Esophagus muscularis mucosa (tissue), 4 donors: Measurements from ENCODE around the gene ANKRD22. TPM values are rescaled to one million over a fixed set of nuclear protein-coding genes. Genes with fewer than 3 reads are reported as not detected.

Experiments
- DNase-seq: peaks from one replicate; pipeline ENCODE4 v3.0.0-alpha.2; 2017; ENCODE audit errors: extremely low spot score
- H3K27ac ChIP-seq, 4 donors: fragments of 200-600 bp; sonication (generic); replicated peaks in 1 of 4; 1 replicate in 3 of 4; 2 replicates in 1 of 4; pipeline ENCODE4 v1.5.1; 2016 to 2019; ENCODE audit warnings: mild to moderate bottlenecking in 1 of 4
- H3K27me3 ChIP-seq, 4 donors: fragments of 200-600 bp; sonication (generic); one replicate each; pipeline versions ENCODE4 v1.5.1 to v1.6.0; 2016 to 2019
- H3K36me3 ChIP-seq, 4 donors: fragments of 200-600 bp; sonication (generic); one replicate each; pipeline ENCODE4 v1.5.1; 2016 to 2019
- H3K4me1 ChIP-seq, 4 donors: fragments of 200-600 bp; sonication (generic); one replicate each; pipeline ENCODE4 v1.5.1; 2016 to 2019
- H3K4me3 ChIP-seq, 4 donors: fragments of 200-600 bp; sonication (generic); 1 replicate in 2 of 4; 2 replicates in 2 of 4; pipeline ENCODE4 v1.5.1; 2016 to 2019; ENCODE audit warnings: mild to moderate bottlenecking in 4 of 4, moderate library complexity in 1 of 4
- H3K9me3 ChIP-seq, 4 donors: fragments of 200-600 bp; sonication (generic); 1 replicate in 3 of 4; 2 replicates in 1 of 4; pipeline ENCODE4 v1.5.1; 2016 to 2019
- EP300 ChIP-seq: sonication (generic); formaldehyde crosslinking; IDR thresholded peaks from one replicate; pipeline ENCODE4 v1.6.1; 2017; ENCODE audit warnings: antibody characterized with exemption
- POLR2A ChIP-seq: fragments of 450-650 bp; IDR thresholded peaks from one replicate; pipeline ENCODE4 v1.6.1; 2017; ENCODE audit warnings: antibody characterized with exemption, moderate library complexity, mild to moderate bottlenecking, low read depth
- POLR2AphosphoS5 ChIP-seq, 2 donors: sonication (generic); formaldehyde crosslinking; IDR thresholded peaks; one replicate each; pipeline ENCODE4 v1.6.1; 2017; ENCODE audit warnings: antibody characterized with exemption in 2 of 2
- WGBS: methylation state at CpG from one replicate; pipeline ENCODE4 v1.1.5; 2018; 5-methylcytosine and 5-hydroxymethylcytosine counted together
- intact Hi-C: fragments of 100-400 bp; cut with DNase I; formaldehyde crosslinking; loops from one replicate; pipeline ENCODE4 v1.15.1; 2023
- total RNA-seq, 4 donors: library from RNA; depleted of rRNA; stranded (reverse); fragments of >200 nt; gene quantifications; one replicate each; pipeline versions ENCODE4 v1.1.0 to v1.2.1, GENCODE V29; 2016
- TF ChIP-seq, protein P1 (sequence below), 3 experiments: fragments of 200-600 bp in 2 of 3; fragments of 450-650 bp in 1 of 3; sonication (generic) in 2 of 3; IDR thresholded peaks; one replicate each; pipeline ENCODE4 v1.5.1; 2017 to 2019; ENCODE audit warnings: antibody characterized with exemption in 3 of 3, mild to moderate bottlenecking in 2 of 3, moderate library complexity in 1 of 3

The ANKRD22 gene
- total RNA-seq, 4 donors from 2014 or later = not detected

DNA sequence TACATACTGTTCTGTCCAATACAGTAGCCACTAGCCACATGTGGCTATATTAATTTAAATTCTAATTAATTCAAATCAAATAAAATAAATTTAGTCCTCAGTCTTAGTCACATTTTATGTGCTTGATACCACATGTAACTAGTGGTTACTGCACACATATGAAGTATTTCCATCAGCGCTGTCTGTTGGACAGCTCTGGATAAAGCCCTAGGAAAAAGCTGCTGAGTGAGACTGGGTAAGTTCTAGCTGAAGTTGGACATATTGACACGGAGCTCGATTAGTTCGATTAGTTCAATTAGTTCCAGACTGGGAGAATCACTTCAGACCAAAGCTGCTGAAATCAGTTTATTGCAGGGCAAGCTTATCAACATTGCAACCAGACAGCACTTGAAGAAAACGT, 64.2 kb downstream of the ANKRD22 start:
- no peak for DNase-seq
- no peaks in the 10 kb centered on the region for H3K36me3 ChIP-seq
- WGBS = 71% methylated on average over 5 of the region's 5 CpGs

GRCh38 chr10:88786032-88786770, 65.4 kb downstream of the ANKRD22 start:
- no peaks in the 10 kb centered on the region for H3K27me3 ChIP-seq
- no peaks in the 10 kb centered on the region for H3K4me1 ChIP-seq
- no peak overlapping the region for H3K4me3 ChIP-seq
- H3K27ac ChIP-seq = no peak overlapping the region
- no peak for DNase-seq
- intact Hi-C loops = no loop called here
- 88% methylated on average over 10 of the region's 10 CpGs for WGBS
- TF ChIP-seq EP300 = no peak
- TF ChIP-seq POLR2AphosphoS5 (IDR thresholded peaks at IDR 0.05) = no peak
- TF ChIP-seq, protein P1, sequence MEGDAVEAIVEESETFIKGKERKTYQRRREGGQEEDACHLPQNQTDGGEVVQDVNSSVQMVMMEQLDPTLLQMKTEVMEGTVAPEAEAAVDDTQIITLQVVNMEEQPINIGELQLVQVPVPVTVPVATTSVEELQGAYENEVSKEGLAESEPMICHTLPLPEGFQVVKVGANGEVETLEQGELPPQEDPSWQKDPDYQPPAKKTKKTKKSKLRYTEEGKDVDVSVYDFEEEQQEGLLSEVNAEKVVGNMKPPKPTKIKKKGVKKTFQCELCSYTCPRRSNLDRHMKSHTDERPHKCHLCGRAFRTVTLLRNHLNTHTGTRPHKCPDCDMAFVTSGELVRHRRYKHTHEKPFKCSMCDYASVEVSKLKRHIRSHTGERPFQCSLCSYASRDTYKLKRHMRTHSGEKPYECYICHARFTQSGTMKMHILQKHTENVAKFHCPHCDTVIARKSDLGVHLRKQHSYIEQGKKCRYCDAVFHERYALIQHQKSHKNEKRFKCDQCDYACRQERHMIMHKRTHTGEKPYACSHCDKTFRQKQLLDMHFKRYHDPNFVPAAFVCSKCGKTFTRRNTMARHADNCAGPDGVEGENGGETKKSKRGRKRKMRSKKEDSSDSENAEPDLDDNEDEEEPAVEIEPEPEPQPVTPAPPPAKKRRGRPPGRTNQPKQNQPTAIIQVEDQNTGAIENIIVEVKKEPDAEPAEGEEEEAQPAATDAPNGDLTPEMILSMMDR (IDR thresholded peaks at IDR 0.05) = no peak
- no peak for TF ChIP-seq POLR2A
- no peaks in the 10 kb centered on the region for H3K9me3 ChIP-seq
- H3K36me3 ChIP-seq = no peaks in the 10 kb centered on the region

More for the DNA sequence above, 64.2 kb downstream of the ANKRD22 start:
- Histone ChIP-seq H3K9me3 (no peaks in the 10 kb centered on the region), H3K4me1 (no peaks in the 10 kb centered on the region), H3K4me3 (no peak overlapping the region), H3K27me3 (no peaks in the 10 kb centered on the region), H3K27ac (no peak overlapping the region)
- intact Hi-C loops = no loop called here
- TF ChIP-seq POLR2AphosphoS5 (IDR thresholded peaks at IDR 0.05) (no peak), POLR2A (no peak), EP300 (no peak)
- TF ChIP-seq, protein P1 (IDR thresholded peaks at IDR 0.05) = no peak

GRCh38 chr10:88783724-88784123, 67.9 kb downstream of the ANKRD22 start:
- Histone ChIP-seq H3K36me3 (no peaks in the 10 kb centered on the region), H3K27me3 (no peaks in the 10 kb centered on the region), H3K27ac (no peak overlapping the region), H3K4me3 (no peak overlapping the region), H3K9me3 (no peaks in the 10 kb centered on the region), H3K4me1 (no peaks in the 10 kb centered on the region)
- 70% methylated on average over 3 of the region's 3 CpGs for WGBS
- TF ChIP-seq, protein P1 (IDR thresholded peaks at IDR 0.05) = no peak
- DNase-seq = no peak
- intact Hi-C loops = no loop called here

GRCh38 chr10:88782222-88782621, 69.4 kb downstream of the ANKRD22 start:
- intact Hi-C loops = no loop called here
- Histone ChIP-seq H3K36me3 (no peaks in the 10 kb centered on the region), H3K27ac (no peak overlapping the region), H3K4me1 (no peaks in the 10 kb centered on the region), H3K4me3 (no peak overlapping the region), H3K9me3 (no peaks in the 10 kb centered on the region), H3K27me3 (no peaks in the 10 kb centered on the region)
- DNase-seq = no peak
- no peak for TF ChIP-seq POLR2AphosphoS5 (IDR thresholded peaks at IDR 0.05)
- no peak for TF ChIP-seq POLR2A
- no peak for TF ChIP-seq EP300
- TF ChIP-seq, protein P1 (IDR thresholded peaks at IDR 0.05) = no peak
- WGBS = 76% methylated on average over 3 of the region's 3 CpGs

- intact Hi-C loops = no loop called here
- 67% methylated on average over 2 of the region's 2 CpGs for WGBS
- DNase-seq = no peak
- H3K36me3 ChIP-seq = no peaks in the 10 kb centered on the region
- TF ChIP-seq POLR2AphosphoS5 (IDR thresholded peaks at IDR 0.05) (no peak), POLR2A (no peak), EP300 (no peak)
- TF ChIP-seq, protein P1 (IDR thresholded peaks at IDR 0.05) = no peak
- no peak overlapping the region for H3K27ac ChIP-seq
- H3K4me1 ChIP-seq = no peaks in the 10 kb centered on the region
- no peaks in the 10 kb centered on the region for H3K9me3 ChIP-seq
- no peaks in the 10 kb centered on the region for H3K27me3 ChIP-seq
- no peak overlapping the region for H3K4me3 ChIP-seq
Measured at GRCh38 chr10:88781206-88781605, 70.4 kb downstream of the ANKRD22 start.
